ENCODE results near the gene TMEM178A.

TMEM178A gene

DNA sequence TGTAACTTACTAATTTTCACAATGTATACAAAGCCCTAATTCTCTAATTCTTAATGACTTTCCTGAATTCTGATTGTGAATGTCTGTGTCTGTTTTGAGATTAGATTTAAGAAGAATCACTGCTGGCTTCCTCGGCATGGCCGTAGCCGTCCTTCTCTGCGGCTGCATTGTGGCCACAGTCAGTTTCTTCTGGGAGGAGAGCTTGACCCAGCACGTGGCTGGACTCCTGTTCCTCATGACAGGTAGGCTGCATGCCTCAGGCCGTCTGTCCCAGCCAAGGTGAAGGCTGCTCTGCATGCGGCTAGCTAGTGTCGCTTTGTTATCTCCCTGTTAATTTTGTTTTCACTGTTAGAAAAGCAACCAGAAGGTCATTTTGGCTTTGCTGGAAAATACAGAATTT lies 41.2 kb downstream of the TMEM178A start:
- H3K4me3 ChIP-seq (ENCODE audit: low read length): no peak overlapping the region
- no peaks in the 10 kb centered on the region for H3K27me3 ChIP-seq (ENCODE audit: control insufficient read depth, insufficient read depth, low read length)
- no peaks in the 10 kb centered on the region for H3K36me3 ChIP-seq (ENCODE audit: control insufficient read depth, insufficient read depth, low read length)

DNA sequence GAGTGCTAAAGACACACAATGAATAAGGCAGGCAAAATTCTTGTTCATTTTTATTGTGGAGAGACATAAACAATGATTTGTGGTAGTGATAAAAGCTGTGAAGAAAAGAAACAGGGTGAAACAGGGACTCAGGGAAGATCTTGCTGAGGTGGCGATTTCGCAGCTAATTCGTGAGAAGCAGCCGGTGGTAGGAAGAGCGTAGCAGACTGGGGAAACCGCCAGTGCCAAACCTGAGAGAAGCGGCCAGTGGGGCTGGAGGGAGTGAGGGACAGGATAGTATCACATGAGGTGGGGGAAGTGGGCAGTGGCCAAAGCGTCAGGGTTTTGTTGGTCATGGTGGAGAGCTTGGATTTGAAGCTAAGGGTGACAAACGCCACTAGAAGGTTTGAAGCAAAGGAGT lies 42.3 kb downstream of the TMEM178A start:
- Histone ChIP-seq H3K36me3 (ENCODE audit: control insufficient read depth, insufficient read depth, low read length) (no peaks in the 10 kb centered on the region), H3K9ac (ENCODE audit: low read length) (no peak overlapping the region), H3K4me3 (ENCODE audit: low read length) (no peak overlapping the region), H3K27ac (ENCODE audit: low read depth, low read length) (no peak overlapping the region), H3K27me3 (ENCODE audit: control insufficient read depth, insufficient read depth, low read length) (no peaks in the 10 kb centered on the region), H3K4me1 (ENCODE audit: control insufficient read depth, insufficient read depth, low read length) (no peaks in the 10 kb centered on the region)

More for the DNA sequence above, 41.2 kb downstream of the TMEM178A start:
- H3K27ac ChIP-seq (ENCODE audit: low read depth, low read length): no peak overlapping the region
- H3K4me1 ChIP-seq (ENCODE audit: control insufficient read depth, insufficient read depth, low read length): no peaks in the 10 kb centered on the region
- no peak overlapping the region for H3K9ac ChIP-seq (ENCODE audit: low read length)

DNA sequence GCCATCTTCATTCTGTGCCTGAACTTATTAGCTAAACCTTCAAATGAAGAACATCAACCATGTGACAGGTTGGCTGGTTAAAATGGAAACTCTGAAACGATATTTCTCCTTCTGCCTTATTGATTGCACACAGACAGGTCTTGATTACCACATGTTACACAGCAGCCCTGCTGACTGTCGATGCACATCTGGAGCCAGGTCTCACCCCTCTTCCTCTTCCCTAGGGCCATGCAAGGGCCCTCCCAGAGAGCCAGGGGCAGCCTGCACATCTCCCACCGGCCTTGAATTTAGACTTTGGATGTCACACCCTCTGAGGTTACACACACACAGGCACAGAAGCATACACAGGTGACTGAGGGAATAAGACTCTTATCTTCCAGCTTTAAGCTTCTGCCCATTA lies 45.1 kb downstream of the TMEM178A start:
- Histone ChIP-seq H3K4me3 (ENCODE audit: low read length) (no peak overlapping the region), H3K27me3 (ENCODE audit: control insufficient read depth, insufficient read depth, low read length) (no peaks in the 10 kb centered on the region), H3K36me3 (ENCODE audit: control insufficient read depth, insufficient read depth, low read length) (no peaks in the 10 kb centered on the region), H3K4me1 (ENCODE audit: control insufficient read depth, insufficient read depth, low read length) (no peaks in the 10 kb centered on the region), H3K9ac (ENCODE audit: low read length) (no peak overlapping the region), H3K27ac (ENCODE audit: low read depth, low read length) (no peak overlapping the region)

GRCh38 chr2:39712953-39713352 lies 47.2 kb downstream of the TMEM178A start:
- Histone ChIP-seq H3K4me3 (ENCODE audit: low read length) (no peak overlapping the region), H3K4me1 (ENCODE audit: control insufficient read depth, insufficient read depth, low read length) (no peaks in the 10 kb centered on the region), H3K9ac (ENCODE audit: low read length) (no peak overlapping the region), H3K27ac (ENCODE audit: low read depth, low read length) (no peak overlapping the region), H3K27me3 (ENCODE audit: control insufficient read depth, insufficient read depth, low read length) (no peaks in the 10 kb centered on the region), H3K36me3 (ENCODE audit: control insufficient read depth, insufficient read depth, low read length) (no peaks in the 10 kb centered on the region)

DNA sequence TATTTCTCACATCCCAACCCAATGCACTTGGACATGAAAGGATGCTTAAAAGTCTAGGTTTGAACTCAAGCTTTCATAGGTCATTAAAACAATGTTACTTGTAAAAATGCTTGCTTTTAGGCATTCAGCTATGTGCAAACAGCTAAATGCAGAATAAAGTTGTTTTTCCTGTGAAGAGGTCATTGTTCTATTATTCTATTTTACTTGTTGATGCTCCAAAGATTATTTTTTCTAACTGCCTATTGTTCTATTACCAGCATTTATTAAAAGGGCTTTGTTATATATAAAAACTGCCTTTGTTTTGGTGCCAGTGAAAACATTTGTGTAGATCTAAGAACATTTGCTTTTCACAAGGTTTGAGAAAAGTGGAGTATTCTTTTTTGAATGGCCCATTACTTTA lies 49.4 kb downstream of the TMEM178A start:
- no peak overlapping the region for H3K27ac ChIP-seq (ENCODE audit: low read depth, low read length)
- H3K36me3 ChIP-seq (ENCODE audit: control insufficient read depth, insufficient read depth, low read length): no peaks in the 10 kb centered on the region
- no peaks in the 10 kb centered on the region for H3K27me3 ChIP-seq (ENCODE audit: control insufficient read depth, insufficient read depth, low read length)
- H3K4me3 ChIP-seq (ENCODE audit: low read length): no peak overlapping the region
- no peak overlapping the region for H3K9ac ChIP-seq (ENCODE audit: low read length)
- no peaks in the 10 kb centered on the region for H3K4me1 ChIP-seq (ENCODE audit: control insufficient read depth, insufficient read depth, low read length)

- Histone ChIP-seq H3K27ac (ENCODE audit: low read depth, low read length) (no peak overlapping the region), H3K36me3 (ENCODE audit: control insufficient read depth, insufficient read depth, low read length) (no peaks in the 10 kb centered on the region), H3K9ac (ENCODE audit: low read length) (no peak overlapping the region), H3K4me1 (ENCODE audit: control insufficient read depth, insufficient read depth, low read length) (no peaks in the 10 kb centered on the region), H3K27me3 (ENCODE audit: control insufficient read depth, insufficient read depth, low read length) (no peaks in the 10 kb centered on the region), H3K4me3 (ENCODE audit: low read length) (no peak overlapping the region)
These were observed 50.1 kb downstream of the TMEM178A start for GRCh38 chr2:39715822-39716221.

DNA sequence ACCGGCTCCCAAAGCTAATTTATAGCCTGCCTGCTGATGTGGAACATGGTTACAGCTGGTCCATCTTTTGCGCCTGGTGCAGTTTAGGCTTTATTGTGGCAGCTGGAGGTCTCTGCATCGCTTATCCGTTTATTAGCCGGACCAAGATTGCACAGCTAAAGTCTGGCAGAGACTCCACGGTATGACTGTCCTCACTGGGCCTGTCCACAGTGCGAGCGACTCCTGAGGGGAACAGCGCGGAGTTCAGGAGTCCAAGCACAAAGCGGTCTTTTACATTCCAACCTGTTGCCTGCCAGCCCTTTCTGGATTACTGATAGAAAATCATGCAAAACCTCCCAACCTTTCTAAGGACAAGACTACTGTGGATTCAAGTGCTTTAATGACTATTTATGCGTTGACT lies 51.4 kb downstream of the TMEM178A start:
- Histone ChIP-seq H3K36me3 (ENCODE audit: control insufficient read depth, insufficient read depth, low read length) (no peaks in the 10 kb centered on the region), H3K27me3 (ENCODE audit: control insufficient read depth, insufficient read depth, low read length) (no peaks in the 10 kb centered on the region), H3K9ac (ENCODE audit: low read length) (no peak overlapping the region), H3K4me3 (ENCODE audit: low read length) (no peak overlapping the region), H3K4me1 (ENCODE audit: control insufficient read depth, insufficient read depth, low read length) (no peaks in the 10 kb centered on the region), H3K27ac (ENCODE audit: low read depth, low read length) (no peak overlapping the region)

GRCh38 chr2:39718483-39718882 lies 52.8 kb downstream of the TMEM178A start:
- Histone ChIP-seq H3K27me3 (ENCODE audit: control insufficient read depth, insufficient read depth, low read length) (no peaks in the 10 kb centered on the region), H3K9ac (ENCODE audit: low read length) (no peak overlapping the region), H3K27ac (ENCODE audit: low read depth, low read length) (no peak overlapping the region), H3K36me3 (ENCODE audit: control insufficient read depth, insufficient read depth, low read length) (no peaks in the 10 kb centered on the region), H3K4me3 (ENCODE audit: low read length) (no peak overlapping the region), H3K4me1 (ENCODE audit: control insufficient read depth, insufficient read depth, low read length) (no peaks in the 10 kb centered on the region)

GRCh38 chr2:39719317-39719716 lies 53.6 kb downstream of the TMEM178A start:
- Histone ChIP-seq H3K27ac (ENCODE audit: low read depth, low read length) (no peak overlapping the region), H3K4me3 (ENCODE audit: low read length) (no peak overlapping the region), H3K9ac (ENCODE audit: low read length) (no peak overlapping the region), H3K4me1 (ENCODE audit: control insufficient read depth, insufficient read depth, low read length) (peaks cover 3% of the 10 kb centered on the region), H3K36me3 (ENCODE audit: control insufficient read depth, insufficient read depth, low read length) (no peaks in the 10 kb centered on the region), H3K27me3 (ENCODE audit: control insufficient read depth, insufficient read depth, low read length) (no peaks in the 10 kb centered on the region)

GRCh38 chr2:39720970-39721369 lies 55.3 kb downstream of the TMEM178A start:
- Histone ChIP-seq H3K4me1 (ENCODE audit: control insufficient read depth, insufficient read depth, low read length) (peaks cover 3% of the 10 kb centered on the region), H3K27me3 (ENCODE audit: control insufficient read depth, insufficient read depth, low read length) (no peaks in the 10 kb centered on the region), H3K27ac (ENCODE audit: low read depth, low read length) (no peak overlapping the region), H3K36me3 (ENCODE audit: control insufficient read depth, insufficient read depth, low read length) (no peaks in the 10 kb centered on the region), H3K4me3 (ENCODE audit: low read length) (no peak overlapping the region), H3K9ac (ENCODE audit: low read length) (no peak overlapping the region)

GRCh38 chr2:39723497-39723896 lies 57.8 kb downstream of the TMEM178A start:
- no peaks in the 10 kb centered on the region for H3K27me3 ChIP-seq (ENCODE audit: control insufficient read depth, insufficient read depth, low read length)
- no peak overlapping the region for H3K27ac ChIP-seq (ENCODE audit: low read depth, low read length)
- no peak overlapping the region for H3K4me3 ChIP-seq (ENCODE audit: low read length)
- no peaks in the 10 kb centered on the region for H3K36me3 ChIP-seq (ENCODE audit: control insufficient read depth, insufficient read depth, low read length)
- peaks cover 3% of the 10 kb centered on the region for H3K4me1 ChIP-seq (ENCODE audit: control insufficient read depth, insufficient read depth, low read length)
- H3K9ac ChIP-seq (ENCODE audit: low read length): no peak overlapping the region

GRCh38 chr2:39723946-39724827 lies 58.5 kb downstream of the TMEM178A start:
- Histone ChIP-seq H3K9ac (ENCODE audit: low read length) (no peak overlapping the region), H3K36me3 (ENCODE audit: control insufficient read depth, insufficient read depth, low read length) (no peaks in the 10 kb centered on the region), H3K4me1 (ENCODE audit: control insufficient read depth, insufficient read depth, low read length) (peaks cover 3% of the 10 kb centered on the region), H3K27ac (ENCODE audit: low read depth, low read length) (no peak overlapping the region), H3K27me3 (ENCODE audit: control insufficient read depth, insufficient read depth, low read length) (no peaks in the 10 kb centered on the region), H3K4me3 (ENCODE audit: low read length) (no peak overlapping the region)

- Histone ChIP-seq H3K27me3 (ENCODE audit: control insufficient read depth, insufficient read depth, low read length) (no peaks in the 10 kb centered on the region), H3K36me3 (ENCODE audit: control insufficient read depth, insufficient read depth, low read length) (no peaks in the 10 kb centered on the region), H3K9ac (ENCODE audit: low read length) (no peak overlapping the region), H3K4me3 (ENCODE audit: low read length) (no peak overlapping the region), H3K4me1 (ENCODE audit: control insufficient read depth, insufficient read depth, low read length) (peaks cover 3% of the 10 kb centered on the region), H3K27ac (ENCODE audit: low read depth, low read length) (no peak overlapping the region)
These were observed 59.1 kb downstream of the TMEM178A start for GRCh38 chr2:39724828-39725144.
